H1 (cell line): ENCODE data around the gene CES4A.

ENCODE experiments used
- HDAC6 ChIP-seq: IDR thresholded peaks from one replicate; pipeline ENCODE4 v1.7.1; 2012; ENCODE audit warnings: low read depth, mild to moderate bottlenecking, inconsistent platforms, low read length, moderate library complexity
- RBBP5 ChIP-seq: IDR thresholded peaks from 2 replicates; pipeline ENCODE4 v1.7.1; 2012; ENCODE audit warnings: low read depth, mild to moderate bottlenecking, inconsistent platforms, low read length, moderate library complexity, borderline replicate concordance
- ZNF274 ChIP-seq: IDR thresholded peaks from 2 replicates; pipeline ENCODE4 v1.7.0; 2012; ENCODE audit warnings: low read length, borderline replicate concordance; ENCODE audit errors: extremely low read depth
- TF ChIP-seq, protein P1 (sequence below), 3 experiments: IDR thresholded peaks; 1 replicate in 2 of 3; 2 replicates in 1 of 3; pipeline versions ENCODE4 v1.5.1 to v1.6.1; 2011; ENCODE audit warnings: low read length in 3 of 3, mild to moderate bottlenecking in 3 of 3, inconsistent platforms in 2 of 3, low read depth in 1 of 3, moderate library complexity in 1 of 3; ENCODE audit not compliant: insufficient read depth in 1 of 3; ENCODE audit errors: control extremely low read depth in 1 of 3
- TF ChIP-seq, protein P2 (sequence below): IDR thresholded peaks from 2 replicates; pipeline ENCODE4 v1.6.1; 2012; ENCODE audit warnings: inconsistent platforms
- TF ChIP-seq, protein P3 (sequence below): IDR thresholded peaks from 2 replicates; pipeline ENCODE4 v1.6.1; 2012; ENCODE audit warnings: low read length, inconsistent platforms
- TF ChIP-seq, protein P4 (sequence below): IDR thresholded peaks from 2 replicates; pipeline ENCODE4 v1.6.1; 2011; ENCODE audit warnings: low read length, improper control_type of control experiment

DNA sequence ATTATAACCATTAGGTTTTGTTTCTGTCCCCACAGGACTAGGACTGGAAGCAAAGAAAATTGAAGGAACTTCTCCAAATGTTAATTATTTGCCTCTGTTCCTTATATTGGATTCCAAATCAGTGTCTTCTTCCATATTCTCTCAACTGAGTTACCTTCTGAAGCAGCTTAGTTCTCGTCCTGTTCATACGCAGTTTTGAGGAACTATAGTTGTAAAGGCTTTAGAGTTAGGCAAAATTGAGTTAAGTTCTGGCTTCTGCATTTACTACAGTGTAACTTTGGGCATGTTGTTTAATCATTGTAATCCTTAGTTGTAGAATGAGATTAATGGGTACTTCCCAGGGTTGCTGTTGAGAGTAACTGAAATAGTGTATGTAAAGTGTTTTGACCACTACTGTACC, 51.8 kb downstream of the CES4A start:
- TF ChIP-seq, protein P1, sequence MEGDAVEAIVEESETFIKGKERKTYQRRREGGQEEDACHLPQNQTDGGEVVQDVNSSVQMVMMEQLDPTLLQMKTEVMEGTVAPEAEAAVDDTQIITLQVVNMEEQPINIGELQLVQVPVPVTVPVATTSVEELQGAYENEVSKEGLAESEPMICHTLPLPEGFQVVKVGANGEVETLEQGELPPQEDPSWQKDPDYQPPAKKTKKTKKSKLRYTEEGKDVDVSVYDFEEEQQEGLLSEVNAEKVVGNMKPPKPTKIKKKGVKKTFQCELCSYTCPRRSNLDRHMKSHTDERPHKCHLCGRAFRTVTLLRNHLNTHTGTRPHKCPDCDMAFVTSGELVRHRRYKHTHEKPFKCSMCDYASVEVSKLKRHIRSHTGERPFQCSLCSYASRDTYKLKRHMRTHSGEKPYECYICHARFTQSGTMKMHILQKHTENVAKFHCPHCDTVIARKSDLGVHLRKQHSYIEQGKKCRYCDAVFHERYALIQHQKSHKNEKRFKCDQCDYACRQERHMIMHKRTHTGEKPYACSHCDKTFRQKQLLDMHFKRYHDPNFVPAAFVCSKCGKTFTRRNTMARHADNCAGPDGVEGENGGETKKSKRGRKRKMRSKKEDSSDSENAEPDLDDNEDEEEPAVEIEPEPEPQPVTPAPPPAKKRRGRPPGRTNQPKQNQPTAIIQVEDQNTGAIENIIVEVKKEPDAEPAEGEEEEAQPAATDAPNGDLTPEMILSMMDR (IDR thresholded peaks at IDR 0.05; ENCODE audit: control extremely low read depth in 1 of 3, insufficient read depth in 1 of 3, low read depth in 1 of 3, low read length in 3 of 3), result no peak
- TF ChIP-seq RBBP5, result no peak
- TF ChIP-seq HDAC6, result no peak
- TF ChIP-seq, protein P2, sequence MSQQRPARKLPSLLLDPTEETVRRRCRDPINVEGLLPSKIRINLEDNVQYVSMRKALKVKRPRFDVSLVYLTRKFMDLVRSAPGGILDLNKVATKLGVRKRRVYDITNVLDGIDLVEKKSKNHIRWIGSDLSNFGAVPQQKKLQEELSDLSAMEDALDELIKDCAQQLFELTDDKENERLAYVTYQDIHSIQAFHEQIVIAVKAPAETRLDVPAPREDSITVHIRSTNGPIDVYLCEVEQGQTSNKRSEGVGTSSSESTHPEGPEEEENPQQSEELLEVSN, result no peak
- TF ChIP-seq, protein P3, sequence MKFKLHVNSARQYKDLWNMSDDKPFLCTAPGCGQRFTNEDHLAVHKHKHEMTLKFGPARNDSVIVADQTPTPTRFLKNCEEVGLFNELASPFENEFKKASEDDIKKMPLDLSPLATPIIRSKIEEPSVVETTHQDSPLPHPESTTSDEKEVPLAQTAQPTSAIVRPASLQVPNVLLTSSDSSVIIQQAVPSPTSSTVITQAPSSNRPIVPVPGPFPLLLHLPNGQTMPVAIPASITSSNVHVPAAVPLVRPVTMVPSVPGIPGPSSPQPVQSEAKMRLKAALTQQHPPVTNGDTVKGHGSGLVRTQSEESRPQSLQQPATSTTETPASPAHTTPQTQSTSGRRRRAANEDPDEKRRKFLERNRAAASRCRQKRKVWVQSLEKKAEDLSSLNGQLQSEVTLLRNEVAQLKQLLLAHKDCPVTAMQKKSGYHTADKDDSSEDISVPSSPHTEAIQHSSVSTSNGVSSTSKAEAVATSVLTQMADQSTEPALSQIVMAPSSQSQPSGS, result no peak
- TF ChIP-seq ZNF274, result no peak
- TF ChIP-seq, protein P4, sequence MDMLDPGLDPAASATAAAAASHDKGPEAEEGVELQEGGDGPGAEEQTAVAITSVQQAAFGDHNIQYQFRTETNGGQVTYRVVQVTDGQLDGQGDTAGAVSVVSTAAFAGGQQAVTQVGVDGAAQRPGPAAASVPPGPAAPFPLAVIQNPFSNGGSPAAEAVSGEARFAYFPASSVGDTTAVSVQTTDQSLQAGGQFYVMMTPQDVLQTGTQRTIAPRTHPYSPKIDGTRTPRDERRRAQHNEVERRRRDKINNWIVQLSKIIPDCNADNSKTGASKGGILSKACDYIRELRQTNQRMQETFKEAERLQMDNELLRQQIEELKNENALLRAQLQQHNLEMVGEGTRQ, result no peak
